Retina (tissue), 1 donor: ENCODE results near the gene TUBB4A.

Experiments
- DNase-seq: peaks from one replicate; pipeline ENCODE4 v3.0.0-alpha.2; 2016

TUBB4A gene

GRCh38 chr19:6465663-6466062 is 36.4 kb downstream of the TUBB4A start:
- DNase-seq, result no peak

- no peak for DNase-seq
These were observed 37.1 kb downstream of the TUBB4A start for GRCh38 chr19:6465006-6465405.

- DNase-seq, result no peak
These were observed 37.8 kb downstream of the TUBB4A start, which contains the start of gene CRB3 for GRCh38 chr19:6464070-6464873. CRB3 (plus strand) TSS chr19:6464271; CDS start chr19:6464702, 431 bp downstream.

- peak; percentile 98 for DNase-seq
These were observed 41.8 kb downstream of the TUBB4A start for GRCh38 chr19:6460099-6460884.

- peak; percentile 28 for DNase-seq
These were observed 42.6 kb downstream of the TUBB4A start, which contains the start of gene SLC25A23 for GRCh38 chr19:6459262-6460098. SLC25A23 (minus strand) TSS chr19:6459792; CDS start chr19:6459628, 164 bp downstream.

- no peak for DNase-seq
These were observed 43.3 kb downstream of the TUBB4A start for GRCh38 chr19:6458695-6459261.

- no peak for DNase-seq
These were observed 44.0 kb downstream of the TUBB4A start for GRCh38 chr19:6457958-6458694.

- no peak for DNase-seq
These were observed 46.2 kb downstream of the TUBB4A start for GRCh38 chr19:6455924-6456323.

GRCh38 chr19:6453951-6454565 is 48.1 kb downstream of the TUBB4A start:
- DNase-seq, result no peak

GRCh38 chr19:6452899-6453298 is 49.2 kb downstream of the TUBB4A start:
- DNase-seq, result no peak

- DNase-seq, result no peak
These were observed 49.9 kb downstream of the TUBB4A start for GRCh38 chr19:6452223-6452614.

- DNase-seq, result no peak
These were observed 50.4 kb downstream of the TUBB4A start for GRCh38 chr19:6451583-6452222.

GRCh38 chr19:6450166-6450565 is 51.9 kb downstream of the TUBB4A start:
- DNase-seq, result no peak

GRCh38 chr19:6448045-6448444 is 54.1 kb downstream of the TUBB4A start:
- no peak for DNase-seq

GRCh38 chr19:6446452-6446851 is 55.7 kb downstream of the TUBB4A start:
- no peak for DNase-seq
